ENCODE data around the gene YPEL2.

Gene YPEL2

GRCh38 chr17:59333836-59334235 lies 2.4 kb downstream of the YPEL2 start:
- peaks cover 19% of the 10 kb centered on the region for H3K4me1 ChIP-seq (ENCODE audit: insufficient read depth, low read length)
- peaks cover 37% of the 10 kb centered on the region for H3K27me3 ChIP-seq (ENCODE audit: insufficient read depth, low read length, poor library complexity)
- H4K20me1 ChIP-seq (ENCODE audit: insufficient read depth, low read length): peaks cover 13% of the 10 kb centered on the region
- H3K9ac ChIP-seq (ENCODE audit: low read depth, low read length): no peak overlapping the region
- no peak for ATAC-seq (ENCODE audit: insufficient read depth, low read depth)
- H2AFZ ChIP-seq (ENCODE audit: low read depth, low read length): no peak overlapping the region
- H3K79me2 ChIP-seq (ENCODE audit: insufficient read depth, low read length): no peaks in the 10 kb centered on the region
- H3K36me3 ChIP-seq (ENCODE audit: insufficient read depth, low read length): no peaks in the 10 kb centered on the region
- TF ChIP-seq CTCF (IDR thresholded peaks at IDR 0.05; ENCODE audit: borderline replicate concordance, extremely low read depth, low read length, poor library complexity, severe bottlenecking) (no peak), EZH2 (IDR thresholded peaks at IDR 0.05; ENCODE audit: borderline replicate concordance, low read depth, low read length, severe bottlenecking) (no peak)
- no peak for DNase-seq
- no peak overlapping the region for H3K4me2 ChIP-seq (ENCODE audit: insufficient read depth, low read length)
- no peak overlapping the region for H3K27ac ChIP-seq (ENCODE audit: low read length)
- H3K9me3 ChIP-seq (ENCODE audit: insufficient read depth, low read length, severe bottlenecking): no peaks in the 10 kb centered on the region
- no peak overlapping the region for H3K4me3 ChIP-seq (ENCODE audit: low read depth in 1 of 2, low read length in 2 of 2)

- no peak overlapping the region for H3K4me2 ChIP-seq (ENCODE audit: insufficient read depth, low read length)
- TF ChIP-seq CTCF (IDR thresholded peaks at IDR 0.05; ENCODE audit: borderline replicate concordance, extremely low read depth, low read length, poor library complexity, severe bottlenecking): no peak
- TF ChIP-seq EZH2 (IDR thresholded peaks at IDR 0.05; ENCODE audit: borderline replicate concordance, low read depth, low read length, severe bottlenecking): no peak
- no peaks in the 10 kb centered on the region for H3K9me3 ChIP-seq (ENCODE audit: insufficient read depth, low read length, severe bottlenecking)
- no peak overlapping the region for H2AFZ ChIP-seq (ENCODE audit: low read depth, low read length)
- DNase-seq (no peak), ATAC-seq (ENCODE audit: insufficient read depth, low read depth) (no peak)
- H4K20me1 ChIP-seq (ENCODE audit: insufficient read depth, low read length): peaks cover 13% of the 10 kb centered on the region
- no peaks in the 10 kb centered on the region for H3K79me2 ChIP-seq (ENCODE audit: insufficient read depth, low read length)
- H3K36me3 ChIP-seq (ENCODE audit: insufficient read depth, low read length): no peaks in the 10 kb centered on the region
- no peak overlapping the region for H3K27ac ChIP-seq (ENCODE audit: low read length)
- no peak overlapping the region for H3K4me3 ChIP-seq (ENCODE audit: low read depth in 1 of 2, low read length in 2 of 2)
- H3K27me3 ChIP-seq (ENCODE audit: insufficient read depth, low read length, poor library complexity): peaks cover 37% of the 10 kb centered on the region
- peaks cover 19% of the 10 kb centered on the region for H3K4me1 ChIP-seq (ENCODE audit: insufficient read depth, low read length)
- no peak overlapping the region for H3K9ac ChIP-seq (ENCODE audit: low read depth, low read length)
These were observed 4.2 kb downstream of the YPEL2 start for GRCh38 chr17:59335685-59336084.

GRCh38 chr17:59337741-59338299 lies 6.4 kb downstream of the YPEL2 start:
- peaks cover 9% of the 10 kb centered on the region for H3K4me1 ChIP-seq (ENCODE audit: insufficient read depth, low read length)
- no peak for TF ChIP-seq EZH2 (IDR thresholded peaks at IDR 0.05; ENCODE audit: borderline replicate concordance, low read depth, low read length, severe bottlenecking)
- H3K27me3 ChIP-seq (ENCODE audit: insufficient read depth, low read length, poor library complexity): peaks cover 27% of the 10 kb centered on the region
- H2AFZ ChIP-seq (ENCODE audit: low read depth, low read length): no peak overlapping the region
- DNase-seq (no peak), ATAC-seq (ENCODE audit: insufficient read depth, low read depth) (no peak)
- H3K9me3 ChIP-seq (ENCODE audit: insufficient read depth, low read length, severe bottlenecking): no peaks in the 10 kb centered on the region
- H3K4me2 ChIP-seq (ENCODE audit: insufficient read depth, low read length): no peak overlapping the region
- H4K20me1 ChIP-seq (ENCODE audit: insufficient read depth, low read length): peaks cover 11% of the 10 kb centered on the region
- no peaks in the 10 kb centered on the region for H3K36me3 ChIP-seq (ENCODE audit: insufficient read depth, low read length)
- H3K9ac ChIP-seq (ENCODE audit: low read depth, low read length): no peak overlapping the region
- H3K79me2 ChIP-seq (ENCODE audit: insufficient read depth, low read length): no peaks in the 10 kb centered on the region
- no peak overlapping the region for H3K4me3 ChIP-seq (ENCODE audit: low read depth in 1 of 2, low read length in 2 of 2)
- no peak overlapping the region for H3K27ac ChIP-seq (ENCODE audit: low read length)

- Histone ChIP-seq H2AFZ (ENCODE audit: low read depth, low read length) (no peak overlapping the region), H3K36me3 (ENCODE audit: insufficient read depth, low read length) (no peaks in the 10 kb centered on the region), H3K4me3 (ENCODE audit: low read depth in 1 of 2, low read length in 2 of 2) (no peak overlapping the region), H3K9ac (ENCODE audit: low read depth, low read length) (no peak overlapping the region), H3K27me3 (ENCODE audit: insufficient read depth, low read length, poor library complexity) (peaks cover 20% of the 10 kb centered on the region), H4K20me1 (ENCODE audit: insufficient read depth, low read length) (peaks cover 6% of the 10 kb centered on the region), H3K4me1 (ENCODE audit: insufficient read depth, low read length) (0 out of 2 replicates have a peak, but pooled peaks cover 2% of the 10 kb centered on the region), H3K27ac (ENCODE audit: low read length) (no peak overlapping the region), H3K4me2 (ENCODE audit: insufficient read depth, low read length) (no peak overlapping the region), H3K9me3 (ENCODE audit: insufficient read depth, low read length, severe bottlenecking) (no peaks in the 10 kb centered on the region), H3K79me2 (ENCODE audit: insufficient read depth, low read length) (no peaks in the 10 kb centered on the region)
- DNase-seq (no peak), ATAC-seq (ENCODE audit: insufficient read depth, low read depth) (no peak)
- no peak for TF ChIP-seq EZH2 (IDR thresholded peaks at IDR 0.05; ENCODE audit: borderline replicate concordance, low read depth, low read length, severe bottlenecking)
- no peak for TF ChIP-seq CTCF (IDR thresholded peaks at IDR 0.05; ENCODE audit: borderline replicate concordance, extremely low read depth, low read length, poor library complexity, severe bottlenecking)
These were observed 7.0 kb downstream of the YPEL2 start for GRCh38 chr17:59338498-59338897.

Data from DND-41 (cell line).